GM13977 (cell line): ENCODE data around the gene TBL1X.
"Not testable (repeated sequence)": the region's sequence is repeated elsewhere in the genome, so short reads cannot be mapped to it uniquely, and the experiment has no call there.

ENCODE experiments used
- DNase-seq: peaks from one replicate; pipeline ENCODE4 v3.0.0; 2012; ENCODE audit warnings: low spot score
- CTCF ChIP-seq: IDR thresholded peaks from 2 replicates; pipeline ENCODE4 v1.5.1; 2012; ENCODE audit warnings: mild to moderate bottlenecking, control low read depth; ENCODE audit not compliant: insufficient read depth; ENCODE audit errors: extremely low read depth, missing control alignments
- in situ Hi-C: fragments of 300-500 bp; cut with MboI; formaldehyde crosslinking; loops from one replicate; pipeline ENCODE4 v1.12.0; 2022; ENCODE audit warnings: low sequenced_read_pairs, low pct_unique_long_range_greater_than_20kb, mixed read lengths, inconsistent platforms; ENCODE audit not compliant: unreplicated experiment

Gene TBL1X

DNA sequence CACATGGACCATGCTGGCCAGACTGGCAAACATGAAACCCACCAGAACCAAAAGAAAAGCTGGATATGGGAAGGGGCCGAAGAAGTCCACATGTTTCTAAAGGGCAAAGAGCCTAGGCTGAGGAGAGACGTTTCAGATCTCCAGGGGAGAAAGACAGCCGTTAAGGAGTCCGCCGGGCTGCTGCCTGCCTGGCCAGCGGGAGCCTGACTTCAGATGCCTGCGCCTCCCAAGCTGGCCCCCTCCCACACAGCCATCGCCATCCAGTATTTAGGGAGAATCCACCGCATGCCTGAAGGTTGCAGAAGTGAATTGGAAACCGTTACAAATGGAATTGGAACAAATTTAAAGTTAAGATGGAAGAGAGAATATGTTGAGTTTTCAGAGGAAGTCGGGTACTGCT, 2.9 kb downstream of the TBL1X start:
- no peak for DNase-seq
- no peak for TF ChIP-seq CTCF
- in situ Hi-C loops = loop anchor here (25.0 kb wide), 1 partner anchor 220 kb away; no protein-coding TSS in a partner anchor

DNA sequence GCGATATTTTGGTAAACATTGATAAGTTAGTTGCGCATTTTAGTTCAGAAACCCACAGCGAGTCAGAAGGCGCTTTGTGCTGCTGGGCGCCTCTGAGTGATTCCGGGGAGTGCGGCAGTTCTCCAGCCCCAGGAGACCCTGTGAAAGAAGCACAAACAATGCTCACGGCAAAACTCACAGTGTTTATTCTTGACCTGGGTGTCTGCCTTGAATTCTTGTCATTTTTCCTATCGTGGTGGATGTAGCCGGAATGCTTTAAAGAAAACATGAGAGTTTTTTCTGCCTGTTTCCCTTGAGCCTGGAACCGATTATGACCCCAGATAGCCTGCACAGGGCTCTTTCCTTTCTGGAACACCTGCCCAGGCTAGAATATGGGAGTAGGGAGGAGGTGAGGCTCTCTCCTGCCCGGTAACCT, 6.7 kb downstream of the TBL1X start:
- in situ Hi-C loops = loop anchor here (25.0 kb wide), 1 partner anchor 216 kb away; no protein-coding TSS in a partner anchor
- TF ChIP-seq CTCF = no peak
- DNase-seq = no peak

- in situ Hi-C loops = loop anchor here (25.0 kb wide), 1 partner anchor 214 kb away; no protein-coding TSS in a partner anchor
- no peak for DNase-seq
- no peak for TF ChIP-seq CTCF
Measured at GRCh38 chrX:9473708-9474107, 8.8 kb downstream of the TBL1X start.

DNA sequence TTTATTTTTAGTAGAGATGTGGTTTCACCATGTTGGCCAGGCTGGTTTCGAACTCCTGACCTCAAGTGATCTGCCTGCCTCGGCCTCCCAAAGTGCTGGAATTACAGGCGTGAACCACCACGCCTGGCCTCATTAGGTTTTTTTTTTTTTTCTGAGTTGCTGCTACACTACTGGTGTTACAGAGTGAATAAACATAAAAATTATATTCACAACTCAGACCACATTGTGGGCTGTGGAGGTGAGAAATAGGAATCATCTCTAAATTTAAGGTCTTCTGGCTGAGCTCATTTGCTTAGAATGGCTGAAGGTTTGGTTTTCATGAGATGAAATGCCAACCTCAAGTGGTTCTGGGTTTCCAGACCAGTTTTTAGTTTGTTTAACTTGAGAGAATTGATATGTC, 10.6 kb downstream of the TBL1X start:
- DNase-seq, in situ Hi-C loops: not testable (repeated sequence)

DNA sequence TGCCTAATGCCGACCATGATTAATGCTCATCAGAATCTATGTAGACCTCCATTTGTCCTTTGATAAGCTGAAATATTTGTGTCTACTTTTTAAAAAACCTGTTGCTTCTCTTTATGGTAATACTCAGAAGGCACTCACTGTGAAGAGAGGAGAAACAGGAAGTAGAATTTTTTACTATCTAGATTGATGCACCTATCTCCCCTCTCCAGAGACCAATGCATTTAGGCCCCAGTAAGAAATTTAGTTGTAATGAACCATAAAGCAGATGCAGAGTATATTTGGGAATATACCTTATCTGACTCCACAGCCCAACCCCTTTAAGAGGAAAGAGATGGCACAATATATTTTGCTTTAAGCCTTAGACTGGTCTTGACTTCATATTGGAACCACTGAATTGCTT, 11.1 kb downstream of the TBL1X start:
- in situ Hi-C loops = no loop called here
- no peak for TF ChIP-seq CTCF

DNA sequence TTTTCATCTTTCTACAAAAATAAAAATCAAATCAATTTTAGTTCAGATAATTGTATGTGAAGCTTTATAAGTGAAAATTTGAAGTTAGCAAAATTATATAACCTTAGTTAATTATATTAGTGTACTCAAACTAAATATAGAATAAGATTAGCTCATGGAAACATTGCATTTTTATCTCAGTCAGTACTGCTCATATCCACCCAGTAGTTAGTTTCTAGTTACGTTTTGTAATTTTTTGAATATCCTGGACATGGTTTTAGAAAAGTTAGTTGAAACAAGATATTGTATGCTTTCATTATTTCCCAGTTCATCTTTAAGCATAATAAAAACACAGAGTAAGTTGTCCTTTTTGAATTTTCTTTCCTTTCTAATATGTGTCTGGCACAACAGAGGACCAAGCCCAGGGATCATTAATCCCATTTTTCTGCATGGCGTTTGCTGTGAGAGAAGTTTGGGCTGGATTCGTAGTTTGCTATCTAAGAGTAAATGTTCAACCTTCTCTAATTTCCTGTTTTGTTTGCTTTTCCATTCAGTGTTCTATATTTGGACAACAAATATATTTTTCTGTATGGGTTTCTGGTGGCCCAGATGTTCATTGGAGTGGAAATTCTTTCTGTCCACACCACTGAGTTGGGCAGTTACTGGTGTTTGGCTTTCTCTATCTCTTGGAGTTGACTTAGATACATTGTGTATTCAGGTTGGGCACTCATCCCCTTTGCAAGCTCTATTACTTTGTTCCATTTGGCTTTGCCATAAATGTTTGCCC, 12.1 kb downstream of the TBL1X start:
- in situ Hi-C loops = no loop called here
- no peak for TF ChIP-seq CTCF
- DNase-seq = no peak

More for the DNA sequence above, 11.1 kb downstream of the TBL1X start:
- no peak for DNase-seq

DNA sequence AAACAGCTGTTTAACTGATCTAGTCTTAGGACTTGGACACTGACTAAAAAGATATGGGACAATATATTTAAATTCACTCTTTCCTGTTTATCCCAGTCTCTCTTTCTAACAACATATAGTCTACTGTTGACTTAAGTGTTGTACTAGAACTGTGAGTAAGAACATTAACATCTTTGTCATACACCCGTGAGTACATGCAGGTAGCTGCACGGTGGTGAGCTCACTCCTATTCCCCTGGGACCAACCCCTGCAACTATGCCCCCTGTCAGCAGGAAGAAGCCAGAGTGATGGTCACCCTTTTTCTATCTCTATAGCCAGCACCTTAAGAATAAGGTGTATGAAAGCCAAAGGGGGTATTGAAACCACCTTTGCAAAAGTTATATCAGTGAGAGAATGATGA, 17.6 kb downstream of the TBL1X start:
- DNase-seq = no peak
- TF ChIP-seq CTCF = no peak

More for the DNA sequence above, 17.6 kb downstream of the TBL1X start:
- in situ Hi-C loops = no loop called here
